NCI-H510A treated with DMSO at 0.1 percent for 48 hours (cell line): ENCODE results near the gene D2HGDH.
"Not testable (repeated sequence)": the region's sequence is repeated elsewhere in the genome, so short reads cannot be mapped to it uniquely, and the experiment has no call there.

ENCODE experiments used
- DNase-seq: peaks from one replicate; lab custom pipeline; 2025; lab: John Stamatoyannopoulos, UW

Gene D2HGDH

DNA sequence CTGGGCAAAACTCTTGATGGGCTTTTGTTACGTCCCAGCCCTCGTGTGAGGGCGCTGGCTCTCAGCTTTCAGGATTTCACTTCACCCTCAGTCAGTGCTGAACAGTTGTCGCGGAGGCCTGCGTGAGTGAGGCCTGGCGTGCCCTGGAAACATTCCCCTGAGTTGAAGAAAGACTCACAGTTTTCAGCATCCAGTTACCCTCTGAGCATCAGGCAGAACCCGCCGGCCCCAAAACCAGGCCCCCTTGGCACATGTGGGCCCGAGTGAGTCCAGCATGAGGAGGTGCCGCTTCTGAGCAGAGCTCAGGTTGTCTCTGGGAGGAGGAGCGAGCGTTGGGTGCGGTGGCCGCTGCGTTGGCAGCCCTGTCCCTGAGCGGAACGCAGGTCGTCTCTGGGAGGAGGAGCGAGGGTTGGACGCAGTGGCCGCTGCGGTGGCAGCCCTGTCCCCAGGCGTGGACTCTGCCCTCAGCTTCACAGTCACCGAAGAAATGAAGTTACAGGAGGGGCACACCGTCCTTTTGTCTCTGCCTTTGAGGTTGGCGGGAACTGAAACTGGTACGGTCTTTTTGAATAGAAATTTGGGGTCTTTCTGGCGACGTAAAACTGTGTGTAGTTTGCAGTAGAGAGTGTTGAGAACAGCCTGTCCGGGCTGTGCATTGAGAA lies 74.4 kb downstream of the D2HGDH start, which contains the start of gene NEU4:
Gene NEU4 (plus strand): TSS at position 473 of the 662 bp plus-strand sequence. CDS start 5,292 bp downstream, outside the sequence.
- DNase-seq = no peak

DNA sequence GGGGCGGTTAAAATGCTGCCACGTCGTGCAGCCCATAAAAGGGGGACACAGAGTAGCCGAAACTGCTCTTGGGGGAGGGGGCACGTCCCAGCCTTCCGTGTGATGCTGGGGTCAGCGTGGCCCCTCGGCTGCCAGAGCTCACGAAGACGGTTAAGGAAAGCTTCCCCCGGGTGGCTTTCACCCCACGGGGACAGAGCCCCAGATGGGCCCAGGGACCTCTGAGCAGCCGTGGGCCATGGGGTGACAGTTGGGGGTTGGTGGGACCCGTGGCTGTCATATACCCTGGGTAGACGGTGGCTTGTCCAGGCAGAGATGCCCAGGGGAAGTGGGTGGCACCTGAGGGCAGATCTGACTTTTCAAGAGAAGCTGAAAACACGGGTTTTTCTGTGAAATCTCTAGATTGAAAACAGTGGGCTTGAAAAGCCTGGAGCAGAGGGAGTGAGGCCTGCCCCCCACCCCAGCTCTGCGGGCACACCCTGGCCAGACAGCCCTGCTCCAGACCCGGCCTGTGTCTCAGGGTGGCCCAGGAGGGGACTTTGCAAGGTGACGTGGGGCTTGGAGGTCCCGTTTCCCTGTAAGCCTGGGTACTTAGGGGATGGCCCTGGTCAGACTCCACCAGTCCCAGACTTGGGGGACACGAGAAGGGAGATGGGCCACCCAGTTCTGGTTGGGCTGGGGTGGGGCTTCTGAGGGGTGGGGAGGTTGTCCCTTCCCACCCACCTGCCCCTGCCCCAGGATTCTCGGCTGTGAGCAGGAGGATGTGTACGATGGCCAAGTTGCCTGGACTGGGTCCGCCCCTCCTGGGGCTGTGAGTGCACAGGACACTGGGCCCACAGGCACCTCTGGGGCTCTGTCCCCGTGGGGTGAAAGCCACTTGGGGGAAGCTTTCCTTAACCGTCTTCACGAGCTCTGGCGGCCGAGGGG lies 75.2 kb downstream of the D2HGDH start:
- no peak for DNase-seq

DNA sequence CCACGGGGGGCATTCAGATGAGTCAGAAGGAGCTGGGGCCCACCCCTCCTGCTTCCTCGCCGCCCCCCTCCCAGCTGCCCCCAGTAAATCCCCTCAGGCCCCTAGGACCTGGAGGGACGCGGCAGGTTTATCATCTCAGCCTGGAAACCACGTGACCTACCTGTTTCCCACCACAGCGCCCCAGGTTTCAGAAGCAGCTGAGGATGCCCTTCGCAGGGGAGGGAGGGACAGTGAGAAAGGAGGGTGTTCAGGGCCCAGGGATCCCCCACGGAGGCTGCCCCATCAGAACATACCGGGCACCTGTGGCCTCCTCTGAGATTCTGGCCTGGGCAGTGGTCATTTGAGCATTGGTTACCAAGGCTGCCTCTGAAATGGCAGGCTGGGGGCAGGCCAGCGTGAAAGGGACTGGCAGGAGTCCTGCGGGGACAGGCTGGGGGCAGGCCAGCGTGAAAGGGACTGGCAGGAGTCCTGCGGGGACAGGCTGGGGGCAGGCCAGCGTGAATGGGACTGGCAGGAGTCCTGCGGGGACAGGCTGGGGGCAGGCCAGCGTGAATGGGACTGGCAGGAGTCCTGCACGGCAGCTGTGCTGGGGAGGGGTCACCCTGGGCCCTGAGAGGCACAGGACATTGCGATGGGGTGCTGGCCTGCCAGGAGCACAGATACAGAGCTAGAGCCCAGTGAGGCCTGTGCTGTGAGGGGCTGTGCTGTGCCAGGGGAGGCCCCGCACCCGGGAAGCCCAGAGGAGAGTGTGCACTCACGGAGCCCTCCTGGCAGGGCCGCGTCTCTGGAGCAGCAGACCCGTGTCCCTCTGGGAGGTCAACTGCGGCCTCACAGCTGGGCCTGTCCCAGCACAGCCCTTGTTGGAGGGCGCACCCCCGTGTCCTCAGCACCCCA lies 76.1 kb downstream of the D2HGDH start:
- DNase-seq = no peak

DNA sequence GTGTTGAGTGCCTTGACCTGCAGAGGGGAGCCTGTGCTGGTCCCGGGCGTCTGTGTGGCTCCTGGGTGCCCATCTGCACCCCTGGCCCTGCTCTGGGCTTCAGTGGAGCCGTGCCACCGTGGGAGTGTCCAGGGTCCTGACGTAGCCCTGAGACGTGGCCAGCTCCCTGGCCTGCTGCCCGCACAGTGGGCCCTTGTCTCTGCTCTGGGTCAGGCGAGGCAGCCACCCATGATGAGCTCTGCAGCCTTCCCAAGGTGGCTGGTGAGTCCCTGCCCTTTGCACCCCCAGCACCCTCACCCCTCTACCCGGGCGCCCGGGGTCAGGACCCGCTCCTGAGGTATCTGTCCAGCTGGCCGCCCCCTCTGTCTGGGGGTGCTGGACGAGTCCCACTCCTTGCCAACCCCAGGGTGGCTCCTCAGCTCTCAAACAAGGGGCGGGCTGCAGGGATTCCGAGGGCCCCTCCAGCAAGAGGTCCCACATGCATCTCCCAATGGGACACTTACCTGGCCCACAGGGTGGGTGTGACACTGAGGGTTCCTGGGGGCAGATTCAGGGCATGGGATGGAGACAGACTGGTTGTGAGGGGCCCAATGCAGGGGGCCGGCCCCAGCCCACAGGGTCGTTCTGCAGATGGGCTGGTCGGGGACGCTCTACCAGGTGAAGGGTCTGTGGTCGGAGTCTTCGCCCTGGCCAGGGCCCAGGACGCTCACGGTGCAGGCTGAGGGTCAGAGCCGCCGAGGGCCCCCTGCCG lies 76.9 kb downstream of the D2HGDH start:
- no peak for DNase-seq

DNA sequence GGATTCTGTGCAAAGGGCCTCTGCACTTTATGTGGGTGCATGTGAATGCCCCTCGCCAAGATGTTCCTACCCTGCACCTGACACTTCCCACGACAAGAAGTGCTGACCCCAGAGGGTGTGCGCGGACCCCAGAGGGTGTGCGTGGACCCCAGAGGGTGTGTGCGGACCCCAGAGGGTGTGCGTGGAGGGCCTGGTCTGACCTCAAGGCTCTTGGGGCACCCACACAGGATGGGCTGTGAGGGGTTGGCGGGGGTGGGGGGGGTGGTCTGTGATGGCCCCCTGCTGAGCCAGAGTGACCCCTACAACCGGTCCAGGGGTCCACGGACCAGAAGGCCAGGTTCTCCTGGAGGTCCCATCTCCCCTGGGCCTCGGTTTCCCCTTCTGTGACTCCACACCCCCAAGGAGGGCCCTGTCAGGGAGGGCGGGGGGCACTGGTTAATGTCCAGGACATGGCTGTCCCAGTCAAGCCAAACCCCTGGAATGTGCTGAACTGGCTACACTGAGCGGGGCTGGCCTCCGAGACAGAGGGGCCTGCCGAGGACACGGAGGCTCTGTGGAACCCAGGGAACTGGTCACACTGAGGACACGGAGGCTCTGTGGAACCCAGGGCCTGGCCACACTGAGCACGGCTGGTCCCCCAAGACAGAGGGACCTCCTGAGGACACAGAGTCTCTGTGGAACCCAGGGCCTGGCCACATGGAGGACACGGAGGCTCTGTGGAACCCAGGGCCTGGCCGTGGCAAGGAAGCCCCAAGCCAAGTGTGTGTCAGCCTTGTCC lies 77.7 kb downstream of the D2HGDH start:
- no peak for DNase-seq

DNA sequence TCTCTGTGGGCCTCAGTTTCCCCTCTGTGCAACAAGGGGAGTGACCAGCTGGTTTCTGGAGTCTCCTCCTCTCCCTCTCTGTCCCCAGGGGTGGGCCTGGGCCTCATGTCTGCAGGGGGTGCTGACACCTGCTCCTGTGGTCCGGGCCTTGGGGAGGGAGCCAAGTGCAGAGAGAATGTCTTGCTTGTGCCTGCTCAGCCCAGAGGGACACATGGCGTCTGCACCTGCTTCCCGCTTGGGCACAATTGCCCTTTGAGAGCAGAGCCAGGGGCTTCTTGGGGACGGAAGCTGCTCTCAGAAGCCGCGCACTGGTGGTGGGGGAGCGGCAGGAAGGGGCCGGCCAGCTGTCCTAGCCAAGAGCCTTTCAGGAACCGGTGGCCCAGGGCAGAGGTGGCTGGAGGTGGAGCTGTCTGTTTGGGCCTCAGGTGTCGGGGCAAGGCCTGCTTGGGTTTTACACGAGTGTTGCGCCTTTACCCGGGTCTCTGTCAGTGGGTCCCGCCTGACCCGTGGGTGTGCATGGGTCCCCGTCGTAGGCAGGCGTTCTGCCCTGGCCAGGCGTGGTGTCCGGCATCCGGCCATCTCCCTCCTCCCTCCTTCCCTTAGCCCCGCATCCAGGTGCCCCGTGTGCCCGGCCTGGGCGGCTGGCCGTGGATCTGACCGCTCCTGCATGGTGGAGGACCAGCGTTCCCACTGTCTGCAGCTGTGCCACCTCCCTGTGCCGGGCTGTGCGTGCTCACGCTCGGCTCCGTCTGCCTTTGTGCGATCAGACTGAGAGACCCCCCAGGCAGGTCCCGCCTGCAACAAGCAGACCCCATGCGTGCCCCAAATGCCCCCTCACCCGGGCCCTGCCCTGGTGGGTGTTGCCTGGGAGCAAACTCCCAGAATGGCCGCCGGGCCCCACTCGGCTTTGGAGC lies 78.6 kb downstream of the D2HGDH start:
- no peak for DNase-seq

DNA sequence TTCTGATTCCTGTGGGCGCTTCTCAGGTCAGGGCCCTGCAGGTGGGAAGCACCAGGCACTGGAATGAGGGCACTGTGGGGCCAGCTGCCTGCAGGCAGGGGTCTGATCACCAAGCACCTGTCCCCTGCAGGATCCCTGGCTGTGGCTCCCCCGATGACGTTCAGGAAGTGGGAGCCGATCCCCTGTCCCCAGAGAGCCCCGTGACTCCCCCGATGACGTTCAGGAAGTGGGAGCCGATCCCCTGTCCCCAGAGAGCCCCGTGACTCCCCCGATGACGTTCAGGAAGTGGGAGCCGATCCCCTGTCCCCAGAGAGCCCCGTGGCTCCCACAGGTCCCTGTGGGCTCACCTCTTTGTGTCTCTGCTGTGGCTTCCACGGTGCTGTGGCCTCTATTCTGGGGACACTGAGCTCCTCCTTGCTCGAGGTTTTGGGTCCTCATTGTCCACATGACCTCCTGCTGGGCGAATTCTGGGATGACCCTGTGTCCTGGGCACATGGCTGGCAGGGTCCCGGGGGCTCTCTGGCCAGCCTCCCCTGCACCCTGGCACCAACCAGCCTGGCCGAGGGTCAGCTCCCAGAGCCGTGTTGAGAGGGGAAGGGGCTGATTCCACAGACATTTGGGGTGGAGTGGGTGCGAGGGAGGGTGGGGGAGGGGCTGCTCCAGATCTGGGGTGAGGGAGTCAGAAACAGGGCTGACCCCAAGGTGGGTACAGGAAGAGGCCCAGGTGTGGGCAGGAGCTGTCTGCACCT lies 79.4 kb downstream of the D2HGDH start:
- DNase-seq = no peak

DNA sequence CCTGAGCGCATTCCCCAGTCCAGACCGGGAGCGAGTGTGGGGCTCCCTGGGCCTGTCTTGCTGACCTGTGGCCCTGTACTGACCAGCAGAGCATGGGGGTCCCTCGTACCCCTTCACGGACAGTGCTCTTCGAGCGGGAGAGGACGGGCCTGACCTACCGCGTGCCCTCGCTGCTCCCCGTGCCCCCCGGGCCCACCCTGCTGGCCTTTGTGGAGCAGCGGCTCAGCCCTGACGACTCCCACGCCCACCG lies 79.9 kb downstream of the D2HGDH start:
- no peak for DNase-seq

DNA sequence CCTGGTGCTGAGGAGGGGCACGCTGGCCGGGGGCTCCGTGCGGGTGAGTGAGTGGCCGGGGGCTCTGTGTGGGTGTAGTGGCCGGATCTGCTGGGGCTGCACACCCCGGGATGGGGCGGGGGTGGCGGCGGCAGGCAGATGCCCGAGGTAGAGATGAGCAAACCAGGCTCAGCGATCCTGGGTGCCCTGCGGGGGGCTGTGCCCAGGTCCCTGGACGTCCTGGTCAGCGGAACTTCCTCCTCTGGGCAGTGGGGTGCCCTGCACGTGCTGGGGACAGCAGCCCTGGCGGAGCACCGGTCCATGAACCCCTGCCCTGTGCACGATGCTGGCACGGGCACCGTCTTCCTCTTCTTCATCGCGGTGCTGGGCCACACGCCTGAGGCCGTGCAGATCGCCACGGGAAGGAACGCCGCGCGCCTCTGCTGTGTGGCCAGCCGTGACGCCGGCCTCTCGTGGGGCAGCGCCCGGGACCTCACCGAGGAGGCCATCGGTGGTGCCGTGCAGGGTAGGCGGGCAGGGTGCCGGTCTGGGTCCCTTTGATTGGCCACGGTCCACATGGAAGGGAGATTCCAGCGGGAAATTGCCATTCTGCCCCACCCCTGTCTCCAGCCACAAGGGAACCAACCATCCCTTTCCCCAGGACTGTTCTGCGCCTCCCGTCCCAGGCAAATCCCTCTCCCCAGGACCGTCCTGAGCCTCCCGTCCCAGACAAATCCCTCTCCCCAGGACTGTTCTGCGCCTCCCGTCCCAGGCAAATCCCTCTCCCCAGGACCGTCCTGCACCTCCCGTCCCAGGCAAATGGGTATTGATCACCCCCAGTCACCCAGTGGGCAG lies 80.4 kb downstream of the D2HGDH start:
- no peak for DNase-seq

DNA sequence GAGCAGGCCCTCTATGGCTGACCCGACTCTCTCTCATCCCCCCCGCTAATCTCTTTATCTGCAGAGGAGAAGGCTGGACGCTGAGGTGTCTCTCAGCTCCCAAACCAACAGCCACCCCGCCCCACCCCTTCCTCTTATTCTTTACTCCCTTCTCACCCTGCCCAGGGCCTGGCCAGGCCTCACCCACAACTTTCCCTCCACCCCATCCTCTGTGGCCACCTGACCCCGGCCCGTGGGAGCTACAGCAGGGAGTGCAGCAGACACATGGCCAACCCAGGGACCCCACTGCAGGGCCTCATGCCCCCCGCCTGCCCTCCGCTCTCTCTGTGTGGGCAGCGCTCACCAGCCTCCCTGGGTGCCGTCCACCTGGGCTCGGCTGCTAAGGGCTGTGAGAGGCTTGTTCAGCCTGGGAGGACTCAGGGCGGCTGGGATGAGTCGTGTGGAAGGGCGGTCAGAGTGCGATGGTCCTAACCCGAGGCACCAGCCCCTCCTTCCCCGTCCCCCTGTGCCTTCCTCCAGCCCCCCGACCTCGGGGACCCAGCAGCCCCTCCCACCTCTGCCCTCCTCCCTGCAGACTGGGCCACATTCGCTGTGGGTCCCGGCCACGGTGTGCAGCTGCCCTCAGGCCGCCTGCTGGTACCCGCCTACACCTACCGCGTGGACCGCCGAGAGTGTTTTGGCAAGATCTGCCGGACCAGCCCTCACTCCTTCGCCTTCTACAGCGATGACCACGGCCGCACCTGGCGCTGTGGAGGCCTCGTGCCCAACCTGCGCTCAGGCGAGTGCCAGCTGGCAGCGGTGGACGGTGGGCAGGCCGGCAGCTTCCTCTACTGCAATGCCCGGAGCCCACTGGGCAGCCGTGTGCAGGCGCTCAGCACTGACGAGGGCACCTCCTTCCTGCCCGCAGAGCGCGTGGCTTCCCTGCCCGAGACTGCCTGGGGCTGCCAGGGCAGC lies 81.3 kb downstream of the D2HGDH start:
- DNase-seq = no peak

DNA sequence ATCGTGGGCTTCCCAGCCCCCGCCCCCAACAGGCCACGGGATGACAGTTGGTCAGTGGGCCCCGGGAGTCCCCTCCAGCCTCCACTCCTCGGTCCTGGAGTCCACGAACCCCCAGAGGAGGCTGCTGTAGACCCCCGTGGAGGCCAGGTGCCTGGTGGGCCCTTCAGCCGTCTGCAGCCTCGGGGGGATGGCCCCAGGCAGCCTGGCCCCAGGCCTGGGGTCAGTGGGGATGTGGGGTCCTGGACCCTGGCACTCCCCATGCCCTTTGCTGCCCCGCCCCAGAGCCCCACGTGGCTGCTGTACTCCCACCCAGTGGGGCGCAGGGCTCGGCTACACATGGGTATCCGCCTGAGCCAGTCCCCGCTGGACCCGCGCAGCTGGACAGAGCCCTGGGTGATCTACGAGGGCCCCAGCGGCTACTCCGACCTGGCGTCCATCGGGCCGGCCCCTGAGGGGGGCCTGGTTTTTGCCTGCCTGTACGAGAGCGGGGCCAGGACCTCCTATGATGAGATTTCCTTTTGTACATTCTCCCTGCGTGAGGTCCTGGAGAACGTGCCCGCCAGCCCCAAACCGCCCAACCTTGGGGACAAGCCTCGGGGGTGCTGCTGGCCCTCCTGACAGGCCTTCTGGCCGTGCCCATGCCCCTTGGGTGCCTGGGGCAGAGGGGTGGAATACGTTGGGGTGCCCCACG lies 82.1 kb downstream of the D2HGDH start:
- DNase-seq = no peak

DNA sequence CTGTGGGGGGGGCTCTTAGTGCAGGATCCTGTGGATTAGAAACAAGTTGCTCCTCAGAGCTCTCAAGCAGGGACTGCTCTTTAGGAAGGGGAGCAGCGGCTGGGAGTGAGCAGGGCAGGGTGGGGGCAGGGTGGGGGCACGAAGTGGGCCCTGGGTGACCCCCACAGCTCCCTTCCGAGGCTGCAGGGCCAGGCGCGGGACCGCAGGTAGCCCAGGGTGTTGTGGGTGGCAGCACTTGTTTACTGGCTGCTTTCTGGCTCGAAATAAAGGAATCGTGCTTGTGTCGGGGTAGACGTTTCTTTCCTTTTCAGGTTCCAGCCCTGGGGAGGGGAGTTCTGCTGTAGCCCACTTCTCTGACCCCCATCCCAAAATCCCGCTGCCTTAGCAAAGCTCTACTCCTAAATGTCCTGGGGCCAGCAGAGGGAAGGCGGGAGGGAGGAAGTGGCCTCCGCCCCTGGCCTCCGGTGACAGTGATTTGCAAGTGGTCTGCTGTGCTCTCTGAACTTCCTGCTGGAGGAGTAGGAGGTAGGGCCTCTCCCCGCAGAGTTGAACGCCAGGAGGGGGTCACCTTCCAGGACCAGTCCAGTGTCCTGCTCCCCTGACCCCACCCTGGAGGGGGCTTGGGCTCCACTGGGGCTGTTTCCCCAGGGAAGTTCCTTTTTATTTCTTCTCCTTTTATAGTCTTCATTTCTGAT lies 82.8 kb downstream of the D2HGDH start:
- DNase-seq = no peak

DNA sequence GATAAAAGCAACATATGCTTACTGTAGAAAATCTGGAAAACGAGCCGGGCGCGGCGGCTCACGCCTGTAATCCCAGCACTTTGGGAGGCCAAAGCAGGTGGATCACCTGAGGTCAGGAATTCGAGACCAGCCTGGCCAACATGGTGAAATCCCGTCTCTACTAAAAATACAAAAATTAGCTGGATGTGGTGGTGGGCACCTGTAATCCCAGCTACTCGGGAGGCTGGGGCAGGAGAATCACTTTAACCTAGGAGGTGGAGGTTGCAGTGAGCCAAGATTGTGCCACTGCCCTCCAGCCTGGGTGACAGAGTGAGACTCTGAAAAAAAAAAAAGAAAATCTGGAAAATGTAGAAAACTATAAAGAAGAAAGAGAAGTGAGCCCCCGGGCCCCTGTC lies 83.4 kb downstream of the D2HGDH start:
- DNase-seq = not testable (repeated sequence)
